A549 (cell line): ENCODE data around the gene DNAJC3. TPM values are rescaled to one million over a fixed set of nuclear protein-coding genes. Genes with fewer than 3 reads are reported as not detected.
A peak's percentile ranks its signal among the peaks of the same experiment; 100 is the strongest.

Experiments used
- ATAC-seq, 2 experiments: fragments of 200-7000 bp in 1 of 2; fragments of >200 bp in 1 of 2; cut with Nextera tagmentation in 1 of 2; cut with Tn5 transposase in 1 of 2; 3 replicates each; pipeline versions ENCODE4 v1.8.0 to v1.9.1; 2018 to 2020; ENCODE audit warnings: mild to moderate bottlenecking in 1 of 2, moderate library complexity in 1 of 2
- CTCF ChIA-PET: fragments of 300-600 bp; sonication (Branson Sonifier 250); formaldehyde crosslinking; extraction: SDS; loops from one replicate; lab custom pipeline; 2021; ENCODE audit warnings: antibody characterized with exemption, inconsistent platforms; lab: Yijun Ruan, JAX
- POLR2A ChIA-PET: fragments of 350-600 bp; formaldehyde crosslinking; extraction: SDS; loops from one replicate; lab custom pipeline; 2021; ENCODE audit warnings: antibody characterized with exemption, inconsistent platforms; lab: Yijun Ruan, JAX
- DNase-seq, 2 experiments: peaks; one replicate each; pipeline versions ENCODE4 v3.0.0 to v3.0.0-alpha.2; 2011 to 2016; ENCODE audit warnings: low read depth in 1 of 2, low spot score in 1 of 2
- FAIRE-seq: peaks from 2 replicates; lab custom pipeline; 2011; peaks lifted over from hg19 to GRCh38; lab: Jason Lieb, UNC
- H3K27ac ChIP-seq, 2 experiments: fragments of >200 bp; sonication (Bioruptor Twin); formaldehyde crosslinking; 3 replicates each; pipeline ENCODE4 v1.5.1; 2016 to 2017
- H3K4me1 ChIP-seq: fragments of >200 bp; sonication (Bioruptor Twin); formaldehyde crosslinking; 3 replicates; pipeline ENCODE4 v1.6.1; 2016
- H3K4me2 ChIP-seq: fragments of >200 bp; sonication (Bioruptor Twin); formaldehyde crosslinking; 3 replicates; pipeline ENCODE4 v1.6.1; 2016
- H3K4me3 ChIP-seq: fragments of >200 bp; sonication (Bioruptor Twin); formaldehyde crosslinking; 3 replicates; pipeline ENCODE4 v1.5.1; 2016
- H3K9me3 ChIP-seq: fragments of >200 bp; sonication (Bioruptor Twin); formaldehyde crosslinking; 3 replicates; pipeline ENCODE4 v1.6.1; 2016
- BHLHE40 ChIP-seq: IDR thresholded peaks from 2 replicates; pipeline ENCODE4 v1.6.1; 2012; ENCODE audit warnings: low read depth, low read length, inconsistent platforms
- CBX2 ChIP-seq: fragments of 200-600 bp; sonication (generic); IDR thresholded peaks from 2 replicates; pipeline ENCODE4 v1.6.1; 2016; ENCODE audit warnings: low read depth, mild to moderate bottlenecking, borderline replicate concordance
- CBX8 ChIP-seq: fragments of 200-600 bp; sonication (generic); IDR thresholded peaks from 2 replicates; pipeline ENCODE4 v1.6.1; 2016
- CHD4 ChIP-seq: fragments of 200-600 bp; sonication (generic); IDR thresholded peaks from 2 replicates; pipeline ENCODE4 v1.6.1; 2016; ENCODE audit warnings: antibody characterized with exemption, mild to moderate bottlenecking, borderline replicate concordance
- EHMT2 ChIP-seq: fragments of 200-600 bp; sonication (generic); IDR thresholded peaks from 2 replicates; pipeline ENCODE4 v1.6.1; 2016; ENCODE audit warnings: antibody characterized with exemption, low read depth, mild to moderate bottlenecking, moderate library complexity
- FOSL2 ChIP-seq, 2 experiments: fragments of 450-650 bp in 1 of 2; fragments of >200 bp in 1 of 2; sonication (Bioruptor Twin) in 1 of 2; formaldehyde crosslinking; IDR thresholded peaks; 2 replicates each; pipeline versions ENCODE4 v1.5.0 to v1.6.1; 2016 to 2020; ENCODE audit warnings: mild to moderate bottlenecking in 1 of 2, moderate library complexity in 1 of 2
- HDAC2 ChIP-seq: fragments of 200-600 bp; sonication (generic); IDR thresholded peaks from 2 replicates; pipeline ENCODE4 v1.6.1; 2016
- HOXA7 ChIP-seq: fragments of 250-450 bp; sonication (Bioruptor Pico); IDR thresholded peaks from 2 replicates; pipeline ENCODE4 v1.5.0; 2020; ENCODE audit warnings: mild to moderate bottlenecking, moderate library complexity
- JUNB ChIP-seq: fragments of >200 bp; sonication (Bioruptor Twin); formaldehyde crosslinking; IDR thresholded peaks from 2 replicates; pipeline ENCODE4 v1.6.1; 2016
- KDM1A ChIP-seq: fragments of 200-600 bp; sonication (generic); IDR thresholded peaks from 2 replicates; pipeline ENCODE4 v1.6.1; 2016; ENCODE audit warnings: low read depth, mild to moderate bottlenecking
- MYC ChIP-seq: IDR thresholded peaks from 2 replicates; pipeline ENCODE4 v1.6.1; 2012; ENCODE audit warnings: mild to moderate bottlenecking, inconsistent platforms, low read length, improper control_type of control experiment, borderline replicate concordance
- NFE2L2 ChIP-seq: fragments of 150-350 bp; conservative IDR thresholded peaks from 2 replicates; pipeline ENCODE4 v1.6.1; 2014; ENCODE audit warnings: low read length
- NR3C1 ChIP-seq: fragments of >200 bp; sonication (Bioruptor Twin); formaldehyde crosslinking; IDR thresholded peaks from 3 replicates; pipeline ENCODE4 v1.6.1; 2017
- POLR2AphosphoS2 ChIP-seq: conservative IDR thresholded peaks from 2 replicates; pipeline ENCODE4 v1.6.1; 2012; ENCODE audit warnings: low read length, improper control_type of control experiment, inconsistent platforms
- RAD21 ChIP-seq, 2 experiments: fragments of >200 bp in 1 of 2; sonication (Bioruptor Twin) in 1 of 2; formaldehyde crosslinking in 1 of 2; IDR thresholded peaks in 1 of 2; conservative IDR thresholded peaks in 1 of 2; 2 replicates in 1 of 2; 3 replicates in 1 of 2; pipeline ENCODE4 v1.6.1; 2012 to 2018; ENCODE audit warnings: inconsistent platforms in 1 of 2
- RNF2 ChIP-seq: fragments of 200-600 bp; sonication (generic); IDR thresholded peaks from 2 replicates; pipeline ENCODE4 v1.6.1; 2016; ENCODE audit warnings: low read depth, mild to moderate bottlenecking, antibody characterized with exemption, moderate library complexity, borderline replicate concordance
- SMC3 ChIP-seq: fragments of >200 bp; sonication (Bioruptor Twin); formaldehyde crosslinking; IDR thresholded peaks from 3 replicates; pipeline ENCODE4 v1.6.1; 2018; ENCODE audit warnings: inconsistent platforms
- ZC3H11A ChIP-seq: fragments of 450-650 bp; IDR thresholded peaks from 2 replicates; pipeline ENCODE4 v1.6.1; 2014; ENCODE audit warnings: antibody characterized with exemption, mild to moderate bottlenecking
- ZSCAN20 ChIP-seq: fragments of 250-450 bp; sonication (Bioruptor Pico); IDR thresholded peaks from 2 replicates; pipeline ENCODE4 v1.8.0; 2022; ENCODE audit warnings: mild to moderate bottlenecking, moderate library complexity
- WGBS: methylation state at CpG from one replicate; pipeline ENCODE4 v1.1.6; 2017; ENCODE audit errors: missing lambda C conversion rate; 5-methylcytosine and 5-hydroxymethylcytosine counted together
- polyA plus RNA-seq, 4 experiments: library from polyadenylated mRNA; depleted of rRNA in 3 of 4; stranded (reverse); fragments of >200 nt; fragmentation: RNase III in 1 of 4; extraction: RNeasy Plus Mini Kit Qiagen cat#74134 plus additional on column Dnase treatment in 1 of 4; gene quantifications; 2 replicates in 3 of 4; 3 replicates in 1 of 4; pipeline ENCODE4 v1.2.3, GENCODE V29; 2011 to 2017
- TF ChIP-seq, protein P1 (sequence below): fragments of 200-600 bp; sonication (generic); IDR thresholded peaks from 2 replicates; pipeline ENCODE4 v1.6.1; 2016; ENCODE audit warnings: antibody characterized with exemption, mild to moderate bottlenecking, moderate library complexity
- TF ChIP-seq, protein P2 (sequence below): IDR thresholded peaks from 2 replicates; pipeline ENCODE4 v1.6.1; 2012
- TF ChIP-seq, protein P3 (sequence below): fragments of 250-450 bp; sonication (Bioruptor Pico); IDR thresholded peaks from 2 replicates; pipeline ENCODE4 v1.5.0; 2021; ENCODE audit warnings: mild to moderate bottlenecking, moderate library complexity, borderline replicate concordance
- TF ChIP-seq, protein P4 (sequence below): IDR thresholded peaks from 2 replicates; pipeline ENCODE4 v1.6.1; 2012
- TF ChIP-seq, protein P5 (sequence below): fragments of >200 bp; sonication (Bioruptor Twin); formaldehyde crosslinking; IDR thresholded peaks from 3 replicates; pipeline ENCODE4 v1.6.1; 2016
- TF ChIP-seq, protein P6 (sequence below): fragments of 150-350 bp; IDR thresholded peaks from 2 replicates; pipeline ENCODE4 v1.6.1; 2014; ENCODE audit warnings: low read depth, mild to moderate bottlenecking, low read length

Gene DNAJC3
- polyA plus RNA-seq, 2 of the 4 experiments (the other 2 are of a cell fraction) = 11.1 to 21.9 TPM

DNA sequence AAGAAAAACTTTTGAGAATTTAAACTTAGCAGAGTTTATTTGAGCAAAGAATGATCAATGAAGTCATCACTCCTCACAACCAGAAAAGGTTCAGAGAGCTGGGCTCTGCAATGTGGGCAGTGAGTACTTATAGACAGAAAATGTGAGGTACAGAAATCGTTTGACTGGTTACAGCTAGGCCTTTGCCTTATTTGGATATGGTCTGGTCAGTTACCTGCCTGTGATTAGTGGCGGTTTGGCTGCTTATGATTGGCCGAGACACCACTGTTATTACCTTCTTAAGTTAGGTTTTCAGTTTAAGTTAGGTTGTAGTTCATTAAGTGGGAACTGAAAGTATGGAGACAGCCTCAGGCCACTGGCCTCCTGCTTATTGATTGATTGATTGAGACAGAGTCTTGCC is 66.3 kb downstream of the DNAJC3 start:
- TF ChIP-seq HDAC2 (no peak), FOSL2 (IDR thresholded peaks at IDR 0.05) (no peak), FOSL2 (CRISPR knock-in tag; IDR thresholded peaks at IDR 0.05) (no peak), SMC3 (no peak), CBX2 (no peak), NFE2L2 (no peak)
- TF ChIP-seq, all 56 proteins: peak for 0
- FAIRE-seq = no peak
- ATAC-seq = no peak

DNA sequence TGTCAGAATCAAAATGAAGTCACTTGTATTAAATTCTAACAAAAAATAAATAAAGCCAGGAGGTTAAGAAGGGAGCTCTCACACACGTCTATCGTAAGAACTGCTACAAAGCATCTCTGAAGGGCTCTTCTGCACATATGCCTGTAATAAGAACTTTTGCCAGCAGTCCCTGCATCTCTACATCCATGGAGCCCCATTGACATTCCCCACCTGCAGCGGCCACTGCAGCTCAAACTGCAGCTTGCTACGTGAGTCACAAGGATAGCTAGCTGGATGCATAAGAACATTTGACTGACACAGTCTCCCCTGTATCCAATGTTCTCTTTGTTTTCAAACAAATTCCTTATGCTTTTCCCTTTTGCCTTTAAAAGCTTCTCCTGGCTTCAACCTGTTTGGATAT is 68.3 kb downstream of the DNAJC3 start:
- ATAC-seq (no peak; a peak in 1 of 6 replicates), FAIRE-seq (no peak), DNase-seq (no peak)
- H3K9me3 ChIP-seq = no peaks in the 10 kb centered on the region
- no peak overlapping the region for H3K4me2 ChIP-seq
- CTCF ChIA-PET = no interaction called here
- TF ChIP-seq JUNB (no peak), MYC (no peak), EHMT2 (no peak), NR3C1 (no peak), RNF2 (no peak), ZSCAN20 (CRISPR knock-in tag) (no peak), SMC3 (no peak), CBX8 (no peak), ZC3H11A (no peak), RAD21 (conservative IDR thresholded peaks at IDR 0.05 in 1 of 2, IDR thresholded peaks at IDR 0.05 in 1 of 2) (no peak), KDM1A (no peak)
- TF ChIP-seq, protein P1, sequence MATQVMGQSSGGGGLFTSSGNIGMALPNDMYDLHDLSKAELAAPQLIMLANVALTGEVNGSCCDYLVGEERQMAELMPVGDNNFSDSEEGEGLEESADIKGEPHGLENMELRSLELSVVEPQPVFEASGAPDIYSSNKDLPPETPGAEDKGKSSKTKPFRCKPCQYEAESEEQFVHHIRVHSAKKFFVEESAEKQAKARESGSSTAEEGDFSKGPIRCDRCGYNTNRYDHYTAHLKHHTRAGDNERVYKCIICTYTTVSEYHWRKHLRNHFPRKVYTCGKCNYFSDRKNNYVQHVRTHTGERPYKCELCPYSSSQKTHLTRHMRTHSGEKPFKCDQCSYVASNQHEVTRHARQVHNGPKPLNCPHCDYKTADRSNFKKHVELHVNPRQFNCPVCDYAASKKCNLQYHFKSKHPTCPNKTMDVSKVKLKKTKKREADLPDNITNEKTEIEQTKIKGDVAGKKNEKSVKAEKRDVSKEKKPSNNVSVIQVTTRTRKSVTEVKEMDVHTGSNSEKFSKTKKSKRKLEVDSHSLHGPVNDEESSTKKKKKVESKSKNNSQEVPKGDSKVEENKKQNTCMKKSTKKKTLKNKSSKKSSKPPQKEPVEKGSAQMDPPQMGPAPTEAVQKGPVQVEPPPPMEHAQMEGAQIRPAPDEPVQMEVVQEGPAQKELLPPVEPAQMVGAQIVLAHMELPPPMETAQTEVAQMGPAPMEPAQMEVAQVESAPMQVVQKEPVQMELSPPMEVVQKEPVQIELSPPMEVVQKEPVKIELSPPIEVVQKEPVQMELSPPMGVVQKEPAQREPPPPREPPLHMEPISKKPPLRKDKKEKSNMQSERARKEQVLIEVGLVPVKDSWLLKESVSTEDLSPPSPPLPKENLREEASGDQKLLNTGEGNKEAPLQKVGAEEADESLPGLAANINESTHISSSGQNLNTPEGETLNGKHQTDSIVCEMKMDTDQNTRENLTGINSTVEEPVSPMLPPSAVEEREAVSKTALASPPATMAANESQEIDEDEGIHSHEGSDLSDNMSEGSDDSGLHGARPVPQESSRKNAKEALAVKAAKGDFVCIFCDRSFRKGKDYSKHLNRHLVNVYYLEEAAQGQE = no peak
- TF ChIP-seq, all 56 proteins: peak for 0
- Histone ChIP-seq H3K4me3 (no peak overlapping the region), H3K27ac (no peak overlapping the region), H3K4me1 (0 out of 3 replicates have a peak, but pooled peaks cover 3% of the 10 kb centered on the region)
- POLR2A ChIA-PET = interaction anchor here (0.7 kb wide), 1 partner anchor 30 kb away, joined by 3 read pairs; no protein-coding TSS in a partner anchor
- WGBS = 92% methylated on average over 4 of the region's 4 CpGs

More for the DNA sequence above, 66.3 kb downstream of the DNAJC3 start:
- POLR2A ChIA-PET = no interaction called here
- Histone ChIP-seq H3K27ac (no peak overlapping the region), H3K4me1 (0 out of 3 replicates have a peak, but pooled peaks cover 3% of the 10 kb centered on the region), H3K4me3 (no peak overlapping the region), H3K4me2 (no peak overlapping the region), H3K9me3 (no peaks in the 10 kb centered on the region)
- WGBS = 84% methylated on average over 3 of the region's 3 CpGs
- CTCF ChIA-PET = no interaction called here
- DNase-seq = no peak

DNA sequence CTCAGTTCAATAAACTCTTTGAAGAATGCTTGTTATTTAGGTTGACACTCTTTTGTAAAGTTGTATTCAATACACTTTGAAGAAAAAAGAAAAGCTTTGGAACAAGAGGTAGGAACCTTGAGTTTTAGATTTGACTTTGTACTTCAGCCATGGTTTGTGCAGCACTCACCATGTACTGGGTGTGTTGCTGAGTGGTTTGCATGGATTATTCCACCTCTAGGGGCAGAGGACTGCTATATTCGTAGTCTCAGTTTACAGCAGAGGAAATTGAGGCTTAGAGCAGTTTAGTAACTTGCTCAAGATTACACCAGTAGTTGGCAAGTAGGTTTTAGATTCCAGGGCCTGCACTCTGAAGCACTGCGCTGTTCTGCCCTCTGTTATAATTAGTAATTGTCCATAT is 68.8 kb downstream of the DNAJC3 start:
- ChIA-PET POLR2A (no interaction called here), CTCF (no interaction called here)
- FAIRE-seq (no peak), ATAC-seq (peak in 1 of 2 experiments; percentile 76; a peak in 4 of 6 replicates), DNase-seq (no peak)
- Histone ChIP-seq H3K4me3 (no peak overlapping the region), H3K4me1 (0 out of 3 replicates have a peak, but pooled peaks cover 3% of the 10 kb centered on the region), H3K27ac (no peak overlapping the region)
- TF ChIP-seq, protein P2, sequence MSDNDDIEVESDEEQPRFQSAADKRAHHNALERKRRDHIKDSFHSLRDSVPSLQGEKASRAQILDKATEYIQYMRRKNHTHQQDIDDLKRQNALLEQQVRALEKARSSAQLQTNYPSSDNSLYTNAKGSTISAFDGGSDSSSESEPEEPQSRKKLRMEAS = no peak
- no peak for TF ChIP-seq CBX2
- TF ChIP-seq, protein P3, sequence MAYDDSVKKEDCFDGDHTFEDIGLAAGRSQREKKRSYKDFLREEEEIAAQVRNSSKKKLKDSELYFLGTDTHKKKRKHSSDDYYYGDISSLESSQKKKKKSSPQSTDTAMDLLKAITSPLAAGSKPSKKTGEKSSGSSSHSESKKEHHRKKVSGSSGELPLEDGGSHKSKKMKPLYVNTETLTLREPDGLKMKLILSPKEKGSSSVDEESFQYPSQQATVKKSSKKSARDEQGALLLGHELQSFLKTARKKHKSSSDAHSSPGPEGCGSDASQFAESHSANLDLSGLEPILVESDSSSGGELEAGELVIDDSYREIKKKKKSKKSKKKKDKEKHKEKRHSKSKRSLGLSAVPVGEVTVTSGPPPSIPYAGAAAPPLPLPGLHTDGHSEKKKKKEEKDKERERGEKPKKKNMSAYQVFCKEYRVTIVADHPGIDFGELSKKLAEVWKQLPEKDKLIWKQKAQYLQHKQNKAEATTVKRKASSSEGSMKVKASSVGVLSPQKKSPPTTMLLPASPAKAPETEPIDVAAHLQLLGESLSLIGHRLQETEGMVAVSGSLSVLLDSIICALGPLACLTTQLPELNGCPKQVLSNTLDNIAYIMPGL (CRISPR knock-in tag) = no peak
- no peak for TF ChIP-seq KDM1A
- TF ChIP-seq, protein P4, sequence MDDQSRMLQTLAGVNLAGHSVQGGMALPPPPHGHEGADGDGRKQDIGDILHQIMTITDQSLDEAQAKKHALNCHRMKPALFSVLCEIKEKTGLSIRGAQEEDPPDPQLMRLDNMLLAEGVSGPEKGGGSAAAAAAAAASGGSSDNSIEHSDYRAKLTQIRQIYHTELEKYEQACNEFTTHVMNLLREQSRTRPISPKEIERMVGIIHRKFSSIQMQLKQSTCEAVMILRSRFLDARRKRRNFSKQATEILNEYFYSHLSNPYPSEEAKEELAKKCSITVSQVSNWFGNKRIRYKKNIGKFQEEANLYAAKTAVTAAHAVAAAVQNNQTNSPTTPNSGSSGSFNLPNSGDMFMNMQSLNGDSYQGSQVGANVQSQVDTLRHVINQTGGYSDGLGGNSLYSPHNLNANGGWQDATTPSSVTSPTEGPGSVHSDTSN = no peak
- no peak for TF ChIP-seq HOXA7
- TF ChIP-seq, protein P5, sequence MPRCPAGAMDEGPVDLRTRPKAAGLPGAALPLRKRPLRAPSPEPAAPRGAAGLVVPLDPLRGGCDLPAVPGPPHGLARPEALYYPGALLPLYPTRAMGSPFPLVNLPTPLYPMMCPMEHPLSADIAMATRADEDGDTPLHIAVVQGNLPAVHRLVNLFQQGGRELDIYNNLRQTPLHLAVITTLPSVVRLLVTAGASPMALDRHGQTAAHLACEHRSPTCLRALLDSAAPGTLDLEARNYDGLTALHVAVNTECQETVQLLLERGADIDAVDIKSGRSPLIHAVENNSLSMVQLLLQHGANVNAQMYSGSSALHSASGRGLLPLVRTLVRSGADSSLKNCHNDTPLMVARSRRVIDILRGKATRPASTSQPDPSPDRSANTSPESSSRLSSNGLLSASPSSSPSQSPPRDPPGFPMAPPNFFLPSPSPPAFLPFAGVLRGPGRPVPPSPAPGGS = no peak
- TF ChIP-seq CHD4 = no peak
- TF ChIP-seq, protein P6, sequence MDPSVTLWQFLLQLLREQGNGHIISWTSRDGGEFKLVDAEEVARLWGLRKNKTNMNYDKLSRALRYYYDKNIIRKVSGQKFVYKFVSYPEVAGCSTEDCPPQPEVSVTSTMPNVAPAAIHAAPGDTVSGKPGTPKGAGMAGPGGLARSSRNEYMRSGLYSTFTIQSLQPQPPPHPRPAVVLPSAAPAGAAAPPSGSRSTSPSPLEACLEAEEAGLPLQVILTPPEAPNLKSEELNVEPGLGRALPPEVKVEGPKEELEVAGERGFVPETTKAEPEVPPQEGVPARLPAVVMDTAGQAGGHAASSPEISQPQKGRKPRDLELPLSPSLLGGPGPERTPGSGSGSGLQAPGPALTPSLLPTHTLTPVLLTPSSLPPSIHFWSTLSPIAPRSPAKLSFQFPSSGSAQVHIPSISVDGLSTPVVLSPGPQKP = no peak
- no peak for TF ChIP-seq POLR2AphosphoS2
- TF ChIP-seq BHLHE40 = no peak
- no peak for TF ChIP-seq HDAC2
- no peak for TF ChIP-seq MYC
- TF ChIP-seq, all 56 proteins: peak for 0
- WGBS = 89% methylated on average over 2 of the region's 2 CpGs
- H3K4me2 ChIP-seq = no peak overlapping the region
- no peaks in the 10 kb centered on the region for H3K9me3 ChIP-seq
